ENCODE results near the gene PKNOX2. TPM values are rescaled to one million over a fixed set of nuclear protein-coding genes. Genes with fewer than 3 reads are reported as not detected.

PKNOX2 gene, protein sequence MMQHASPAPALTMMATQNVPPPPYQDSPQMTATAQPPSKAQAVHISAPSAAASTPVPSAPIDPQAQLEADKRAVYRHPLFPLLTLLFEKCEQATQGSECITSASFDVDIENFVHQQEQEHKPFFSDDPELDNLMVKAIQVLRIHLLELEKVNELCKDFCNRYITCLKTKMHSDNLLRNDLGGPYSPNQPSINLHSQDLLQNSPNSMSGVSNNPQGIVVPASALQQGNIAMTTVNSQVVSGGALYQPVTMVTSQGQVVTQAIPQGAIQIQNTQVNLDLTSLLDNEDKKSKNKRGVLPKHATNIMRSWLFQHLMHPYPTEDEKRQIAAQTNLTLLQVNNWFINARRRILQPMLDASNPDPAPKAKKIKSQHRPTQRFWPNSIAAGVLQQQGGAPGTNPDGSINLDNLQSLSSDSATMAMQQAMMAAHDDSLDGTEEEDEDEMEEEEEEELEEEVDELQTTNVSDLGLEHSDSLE
- total RNA-seq (2014; rRNA removed; shearing (Covaris generic)): 1.2 and 1.5 TPM in 2 replicates

DNA sequence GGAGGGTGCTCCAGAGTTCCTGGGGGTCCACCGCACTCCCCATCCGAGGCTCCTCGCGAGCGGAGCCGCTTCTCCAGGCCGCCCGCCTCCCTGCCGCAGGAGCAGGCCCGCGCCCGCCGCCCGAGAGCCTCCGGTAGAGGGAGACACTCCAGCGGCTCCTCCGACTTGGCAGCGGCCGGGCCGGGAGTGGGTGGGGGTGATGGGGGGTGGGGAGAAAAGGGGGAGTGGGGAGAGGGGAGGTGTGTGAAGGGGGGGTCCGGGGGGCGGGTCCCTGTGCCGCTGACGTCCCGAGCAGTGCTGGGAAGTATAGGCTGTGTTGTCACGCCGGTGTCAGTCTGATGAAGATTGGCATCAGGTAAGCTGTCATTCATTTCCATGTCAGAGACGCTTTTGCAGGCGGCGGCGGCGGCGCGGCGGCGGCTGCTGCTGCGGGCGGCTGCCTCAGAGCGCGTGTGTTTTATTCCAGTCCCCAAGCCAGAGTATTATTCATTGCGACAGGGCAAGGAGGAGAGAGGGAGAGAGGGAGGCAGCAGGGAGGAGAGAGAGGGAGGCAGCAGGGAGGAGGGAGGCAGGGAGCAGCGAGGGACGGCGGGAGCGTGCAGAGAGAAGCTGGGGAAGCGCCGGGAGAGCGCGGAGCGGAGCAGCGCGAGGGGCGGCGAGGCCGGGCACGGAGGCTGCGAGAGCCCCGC, at the start of gene PKNOX2:
TSS of gene PKNOX2 (plus strand) at position 330 of the 689 bp plus-strand sequence. CDS start 186,555 bp downstream, outside the sequence.

Small RNA genes lying within 50 kb of the gene (small RNA-seq; reads per million reads assigned to genes)
- gene RNU6-321P: not detected

Other genes starting within 250 kb of the PKNOX2 start
- not detected in 2 replicates for gene HEPN1, start 245.5 kb upstream of the PKNOX2 start, total RNA-seq (2014; rRNA removed; shearing (Covaris generic))
- 0.05 and 0.15 TPM in 2 replicates for gene HEPACAM, start 228.7 kb upstream of the PKNOX2 start, total RNA-seq (2014; rRNA removed; shearing (Covaris generic))
- 5.2 and 6.6 TPM in 2 replicates for gene CCDC15, start 210.5 kb upstream of the PKNOX2 start, total RNA-seq (2014; rRNA removed; shearing (Covaris generic))
- gene SLC37A2, start 101.4 kb upstream of the PKNOX2 start, total RNA-seq (2014; rRNA removed; shearing (Covaris generic)): 15.2 and 16.2 TPM in 2 replicates
- gene TMEM218, start 53.1 kb upstream of the PKNOX2 start, total RNA-seq (2014; rRNA removed; shearing (Covaris generic)): 20.7 and 21.2 TPM in 2 replicates

All from A375 (cell line).